Adrenal gland (tissue), 5 donors: ENCODE data around the gene CNOT2.

Experiments
- POLR2A ChIP-seq, 2 donors: fragments of 450-650 bp; IDR thresholded peaks; one replicate each; pipeline ENCODE4 v1.6.1; 2017; ENCODE audit warnings: antibody characterized with exemption in 2 of 2, mild to moderate bottlenecking in 2 of 2, moderate library complexity in 1 of 2
- TF ChIP-seq, protein P1 (sequence below), 6 experiments: fragments of 450-650 bp in 4 of 6; fragments of 200-600 bp in 2 of 6; sonication (generic) in 1 of 6; IDR thresholded peaks; 1 replicate in 5 of 6; 2 replicates in 1 of 6; pipeline versions ENCODE4 v1.5.1 to v1.8.0; 2016 to 2021; ENCODE audit warnings: antibody characterized with exemption in 6 of 6, mild to moderate bottlenecking in 2 of 6, moderate library complexity in 1 of 6
- donor health status: DM: no; HTN: no; CAD: no.

- TF ChIP-seq, protein P1, sequence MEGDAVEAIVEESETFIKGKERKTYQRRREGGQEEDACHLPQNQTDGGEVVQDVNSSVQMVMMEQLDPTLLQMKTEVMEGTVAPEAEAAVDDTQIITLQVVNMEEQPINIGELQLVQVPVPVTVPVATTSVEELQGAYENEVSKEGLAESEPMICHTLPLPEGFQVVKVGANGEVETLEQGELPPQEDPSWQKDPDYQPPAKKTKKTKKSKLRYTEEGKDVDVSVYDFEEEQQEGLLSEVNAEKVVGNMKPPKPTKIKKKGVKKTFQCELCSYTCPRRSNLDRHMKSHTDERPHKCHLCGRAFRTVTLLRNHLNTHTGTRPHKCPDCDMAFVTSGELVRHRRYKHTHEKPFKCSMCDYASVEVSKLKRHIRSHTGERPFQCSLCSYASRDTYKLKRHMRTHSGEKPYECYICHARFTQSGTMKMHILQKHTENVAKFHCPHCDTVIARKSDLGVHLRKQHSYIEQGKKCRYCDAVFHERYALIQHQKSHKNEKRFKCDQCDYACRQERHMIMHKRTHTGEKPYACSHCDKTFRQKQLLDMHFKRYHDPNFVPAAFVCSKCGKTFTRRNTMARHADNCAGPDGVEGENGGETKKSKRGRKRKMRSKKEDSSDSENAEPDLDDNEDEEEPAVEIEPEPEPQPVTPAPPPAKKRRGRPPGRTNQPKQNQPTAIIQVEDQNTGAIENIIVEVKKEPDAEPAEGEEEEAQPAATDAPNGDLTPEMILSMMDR (IDR thresholded peaks at IDR 0.05), result no peak
- no peak for TF ChIP-seq POLR2A (IDR thresholded peaks at IDR 0.05)
Observed at GRCh38 chr12:70246580-70246979, 3.3 kb downstream of the CNOT2 start.
